ENCODE results near the gene OR52A1. TPM values are rescaled to one million over a fixed set of nuclear protein-coding genes. Genes with fewer than 3 reads are reported as not detected.
"Not testable (repeated sequence)": the region's sequence is repeated elsewhere in the genome, so short reads cannot be mapped to it uniquely, and the experiment has no call there.

The OR52A1 gene
- total and polyA plus RNA-seq, 9 of the 15 experiments (the other 6 are each of a cell fraction or from before 2014, with no cell fraction given), result under 0.01 to 0.33 (median 0.13) TPM; not detected in 3

GRCh38 chr11:5165898-5166297, 11.3 kb upstream of the OR52A1 start:
- H3K79me2 ChIP-seq (ENCODE audit: control insufficient read depth, insufficient read depth, low read length); H3K9me1 ChIP-seq (ENCODE audit: control insufficient read depth, insufficient read depth, low read length); BruUV-seq (replicated peaks); H3K4me3 ChIP-seq; POLR2A ChIA-PET; intact Hi-C loops (cut with micrococcal nuclease); H3K36me3 ChIP-seq (ENCODE audit: control insufficient read depth, insufficient read depth, low read length); CTCF ChIA-PET (ENCODE audit: low intra/inter-chr PET ratio); in situ Hi-C loops (cut with MboI); H3K27me3 ChIP-seq (ENCODE audit: control insufficient read depth in 2 of 2, insufficient read depth in 2 of 2, low read length in 2 of 2); DNase-seq (ENCODE audit: extremely low read depth in 1 of 4, low spot score in 3 of 4); H4K20me1 ChIP-seq (replicated peaks; ENCODE audit: control insufficient read depth, insufficient read depth, low read length); H3K9me3 ChIP-seq (replicated peaks; ENCODE audit: control insufficient read depth, insufficient read depth, low read depth, low read length); TF ChIP-seq NR2C1 (IDR thresholded peaks at IDR 0.05): not testable (repeated sequence)
- H3K27ac ChIP-seq (ENCODE audit: extremely low read depth, low read depth, low read length), result peak overlapping the region; percentile 45; the same call in 2 of the 3 replicates
- H3K4me1 ChIP-seq (replicated peaks in 1 of 2; ENCODE audit: control insufficient read depth in 2 of 2, insufficient read depth in 2 of 2, low read length in 2 of 2), result peaks cover 3 to 11% of the 10 kb centered on the region in 2 experiments; a peak in 3 of 5 replicates
- H3K9ac ChIP-seq (ENCODE audit: insufficient read depth in 1 of 2, low read depth in 2 of 2, low read length in 2 of 2), result peak overlapping the region in 1 of 2 experiments; percentile 36; a peak in 1 of 4 replicates
- H2AFZ ChIP-seq (ENCODE audit: low read depth, low read length), result peak overlapping the region; percentile 88
- TF ChIP-seq ZFX (CRISPR knock-in tag; IDR thresholded peaks at IDR 0.05) (0 out of 2 replicates have a peak, but pooled peaks have one; percentile 27), NR2C1 (tag; IDR thresholded peaks at IDR 0.05) (peak; percentile 24; the same call in 1 of the 2 replicates), ZNF592 (IDR thresholded peaks at IDR 0.05) (peak; percentile 79; the same call in 1 of the 2 replicates)
- FAIRE-seq (peak; percentile 48), ATAC-seq (peak; percentile 68)
- peak overlapping the region; percentile 33; the same call in 1 of the 2 replicates for H3K4me2 ChIP-seq (ENCODE audit: insufficient read depth, low read length)
